Spleen (tissue), 7 donors: ENCODE measurements around the gene STON2.

Experiments used
- POLR2A ChIP-seq, 3 donors: fragments of 450-650 bp; IDR thresholded peaks; one replicate each; pipeline ENCODE4 v1.5.1; 2017; ENCODE audit warnings: antibody characterized with exemption in 3 of 3, mild to moderate bottlenecking in 1 of 3
- TF ChIP-seq, protein P1 (sequence below), 11 experiments: fragments of 200-600 bp in 7 of 11; fragments of 450-650 bp in 4 of 11; sonication (generic) in 4 of 11; IDR thresholded peaks in 8 of 11; conservative IDR thresholded peaks in 3 of 11; 1 replicate in 7 of 11; 2 replicates in 4 of 11; pipeline versions ENCODE4 v1.4.0 to v1.8.0; 2016 to 2021; ENCODE audit warnings: antibody characterized with exemption in 11 of 11, inconsistent platforms in 4 of 11, mild to moderate bottlenecking in 1 of 11
- donor health status: DM: no; HTN: no; CAD: no; lungs with moderate emphysema.
- donor health status: DM: no; HTN: no; CAD: no.
- donor health status: DM: no; HTN: no; CAD: no.

DNA sequence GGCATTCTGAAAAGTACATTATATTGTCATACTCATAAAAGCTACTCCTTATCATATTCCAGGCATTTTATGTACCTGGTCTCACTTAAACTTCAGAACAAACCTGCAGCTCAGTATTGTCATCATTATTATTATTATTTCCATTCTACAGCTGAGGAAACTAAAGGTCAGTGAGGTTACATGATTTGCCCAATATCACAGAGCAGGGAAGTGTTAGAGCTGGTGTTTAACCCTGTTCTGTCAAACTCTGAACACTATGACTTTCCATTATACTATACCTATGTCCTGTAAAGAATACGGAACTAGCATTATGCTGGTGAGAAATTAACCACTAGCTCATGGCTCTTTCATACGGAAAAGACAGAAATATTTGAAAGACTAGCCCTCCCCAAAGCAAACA is 56.4 kb downstream of the STON2 start:
- TF ChIP-seq, protein P1, sequence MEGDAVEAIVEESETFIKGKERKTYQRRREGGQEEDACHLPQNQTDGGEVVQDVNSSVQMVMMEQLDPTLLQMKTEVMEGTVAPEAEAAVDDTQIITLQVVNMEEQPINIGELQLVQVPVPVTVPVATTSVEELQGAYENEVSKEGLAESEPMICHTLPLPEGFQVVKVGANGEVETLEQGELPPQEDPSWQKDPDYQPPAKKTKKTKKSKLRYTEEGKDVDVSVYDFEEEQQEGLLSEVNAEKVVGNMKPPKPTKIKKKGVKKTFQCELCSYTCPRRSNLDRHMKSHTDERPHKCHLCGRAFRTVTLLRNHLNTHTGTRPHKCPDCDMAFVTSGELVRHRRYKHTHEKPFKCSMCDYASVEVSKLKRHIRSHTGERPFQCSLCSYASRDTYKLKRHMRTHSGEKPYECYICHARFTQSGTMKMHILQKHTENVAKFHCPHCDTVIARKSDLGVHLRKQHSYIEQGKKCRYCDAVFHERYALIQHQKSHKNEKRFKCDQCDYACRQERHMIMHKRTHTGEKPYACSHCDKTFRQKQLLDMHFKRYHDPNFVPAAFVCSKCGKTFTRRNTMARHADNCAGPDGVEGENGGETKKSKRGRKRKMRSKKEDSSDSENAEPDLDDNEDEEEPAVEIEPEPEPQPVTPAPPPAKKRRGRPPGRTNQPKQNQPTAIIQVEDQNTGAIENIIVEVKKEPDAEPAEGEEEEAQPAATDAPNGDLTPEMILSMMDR (IDR thresholded peaks at IDR 0.05 in 8 of 11, conservative IDR thresholded peaks at IDR 0.05 in 3 of 11) = no peak
- no peak for TF ChIP-seq POLR2A (IDR thresholded peaks at IDR 0.05)
